Fibroblast of villous mesenchyme (primary cell): ENCODE measurements around the gene GRAMD2A. TPM values are rescaled to one million over a fixed set of nuclear protein-coding genes. Genes with fewer than 3 reads are reported as not detected.

Experiments
- DNase-seq: peaks from one replicate; pipeline ENCODE4 v3.0.0-alpha.2; 2010; ENCODE audit warnings: low read depth
- H3K4me3 ChIP-seq: 2 replicates; pipeline ENCODE4 v1.5.1; 2011; ENCODE audit warnings: low read depth, mild to moderate bottlenecking, low read length
- total RNA-seq: library from RNA; depleted of rRNA; stranded (reverse); fragments of >200 nt; gene quantifications from 2 replicates; pipeline ENCODE4 v1.2.3, GENCODE V29; 2012
- TF ChIP-seq, protein P1 (sequence below): IDR thresholded peaks from 2 replicates; pipeline ENCODE4 v1.5.1; 2012; ENCODE audit warnings: low read depth, mild to moderate bottlenecking, low read length; ENCODE audit not compliant: insufficient read depth

Gene GRAMD2A
- total RNA-seq, 1 donor, result 0.43 TPM

DNA sequence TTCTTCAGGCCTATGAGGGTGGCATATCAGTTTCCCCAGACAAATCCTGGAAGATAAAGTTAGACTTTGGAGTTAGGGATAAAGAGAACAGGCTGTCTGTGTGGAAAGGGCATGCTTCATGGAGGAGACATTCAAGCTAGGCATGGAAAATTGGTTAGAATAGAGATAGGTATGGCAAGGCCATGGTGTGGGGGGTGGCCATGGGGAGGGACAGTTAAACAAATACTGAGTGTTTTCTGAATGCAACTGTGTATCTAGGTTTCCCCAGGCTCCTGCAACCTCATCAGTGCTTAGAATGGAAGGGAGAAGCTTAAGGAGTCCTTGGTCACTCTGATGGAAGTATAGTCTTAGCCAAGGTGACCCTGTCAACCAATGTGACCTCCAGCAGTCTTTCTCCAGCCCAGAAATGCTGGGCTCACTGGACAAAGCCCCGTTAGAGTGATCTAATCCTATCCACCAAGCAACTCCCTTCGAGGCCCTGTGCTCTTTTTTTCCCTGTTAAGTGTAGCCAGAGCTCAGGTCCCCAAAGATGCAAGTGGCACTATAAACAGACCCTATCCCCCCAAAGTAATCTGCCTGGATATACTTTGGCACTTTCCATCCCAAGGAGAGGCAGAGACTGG, 38.9 kb upstream of the GRAMD2A start:
- peak overlapping the region; percentile 72 for H3K4me3 ChIP-seq
- DNase-seq, result no peak
- TF ChIP-seq, protein P1, sequence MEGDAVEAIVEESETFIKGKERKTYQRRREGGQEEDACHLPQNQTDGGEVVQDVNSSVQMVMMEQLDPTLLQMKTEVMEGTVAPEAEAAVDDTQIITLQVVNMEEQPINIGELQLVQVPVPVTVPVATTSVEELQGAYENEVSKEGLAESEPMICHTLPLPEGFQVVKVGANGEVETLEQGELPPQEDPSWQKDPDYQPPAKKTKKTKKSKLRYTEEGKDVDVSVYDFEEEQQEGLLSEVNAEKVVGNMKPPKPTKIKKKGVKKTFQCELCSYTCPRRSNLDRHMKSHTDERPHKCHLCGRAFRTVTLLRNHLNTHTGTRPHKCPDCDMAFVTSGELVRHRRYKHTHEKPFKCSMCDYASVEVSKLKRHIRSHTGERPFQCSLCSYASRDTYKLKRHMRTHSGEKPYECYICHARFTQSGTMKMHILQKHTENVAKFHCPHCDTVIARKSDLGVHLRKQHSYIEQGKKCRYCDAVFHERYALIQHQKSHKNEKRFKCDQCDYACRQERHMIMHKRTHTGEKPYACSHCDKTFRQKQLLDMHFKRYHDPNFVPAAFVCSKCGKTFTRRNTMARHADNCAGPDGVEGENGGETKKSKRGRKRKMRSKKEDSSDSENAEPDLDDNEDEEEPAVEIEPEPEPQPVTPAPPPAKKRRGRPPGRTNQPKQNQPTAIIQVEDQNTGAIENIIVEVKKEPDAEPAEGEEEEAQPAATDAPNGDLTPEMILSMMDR, result no peak

DNA sequence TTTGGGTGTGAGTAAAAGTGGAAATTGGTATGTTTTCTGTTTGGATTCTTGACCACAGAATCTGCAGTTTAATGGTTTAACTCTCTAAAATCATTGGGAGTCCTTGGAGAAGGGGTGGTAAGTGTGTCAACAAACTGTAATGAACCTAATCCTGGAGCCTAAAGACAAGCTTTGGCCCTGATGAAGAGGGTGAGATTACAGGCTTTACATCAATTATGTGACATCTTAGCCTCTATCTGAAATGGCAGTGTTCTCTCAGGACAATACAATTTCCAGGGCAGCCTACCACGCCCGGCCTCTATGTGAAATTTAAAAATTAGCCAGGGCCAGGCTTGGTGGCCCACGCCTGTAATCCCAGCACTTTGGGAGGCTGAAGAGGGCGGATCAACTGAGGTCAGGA, 37.7 kb upstream of the GRAMD2A start:
- H3K4me3 ChIP-seq, result no peak overlapping the region
- DNase-seq, result no peak
- TF ChIP-seq, protein P1, result no peak

DNA sequence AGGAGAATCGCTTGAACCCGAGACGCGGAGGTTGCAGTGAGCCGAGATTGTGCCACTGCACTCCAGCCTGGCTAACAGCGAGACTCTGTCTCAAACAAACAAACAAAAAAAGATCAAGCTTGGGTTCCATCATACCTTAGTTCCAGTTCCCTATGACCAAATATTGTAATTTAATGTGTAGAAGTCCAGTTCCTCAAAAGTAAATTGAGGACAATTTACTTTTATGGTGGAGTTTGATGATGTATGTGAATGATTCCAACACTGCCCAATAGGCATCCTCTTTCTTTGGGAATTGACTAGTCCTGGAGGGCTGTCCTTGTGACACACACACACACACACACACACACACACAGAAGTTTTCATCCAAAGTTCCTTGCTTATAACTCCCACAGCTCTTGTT, 36.2 kb upstream of the GRAMD2A start:
- DNase-seq, result no peak
- no peak overlapping the region for H3K4me3 ChIP-seq
- TF ChIP-seq, protein P1, result no peak

DNA sequence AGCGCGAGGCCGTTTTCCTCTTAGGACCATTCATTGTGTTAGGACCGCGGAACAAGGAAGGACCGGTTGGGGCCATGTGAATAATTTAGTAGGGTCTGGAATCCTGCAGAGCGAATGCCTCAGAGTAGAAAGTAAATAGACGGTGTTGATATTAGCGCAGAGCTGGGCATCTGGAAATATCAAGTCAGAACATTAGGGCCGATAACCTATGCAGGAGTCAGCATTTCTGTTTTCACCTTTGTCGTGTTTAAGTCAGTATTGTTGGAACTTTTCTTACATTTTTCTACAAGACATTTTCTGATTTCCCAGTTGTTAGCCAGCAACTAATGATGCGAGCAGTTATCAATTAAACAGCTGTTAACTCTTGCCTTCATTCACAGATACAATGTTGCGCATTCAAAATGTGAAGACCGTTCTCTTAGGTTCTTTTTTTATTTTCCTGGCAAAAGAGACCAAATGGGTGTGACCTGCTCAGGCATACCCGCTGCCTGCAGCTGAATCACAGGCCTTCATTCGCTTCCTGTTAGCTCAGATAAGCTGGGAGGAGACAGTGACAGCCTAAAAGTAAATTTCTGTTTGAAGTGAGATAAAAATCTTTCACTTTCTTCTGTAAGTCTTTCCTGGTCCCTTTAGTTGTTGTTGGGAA, 34.4 kb upstream of the GRAMD2A start:
- TF ChIP-seq, protein P1, result no peak
- peak; percentile 81 for DNase-seq
- H3K4me3 ChIP-seq, result peak overlapping the region; percentile 96

DNA sequence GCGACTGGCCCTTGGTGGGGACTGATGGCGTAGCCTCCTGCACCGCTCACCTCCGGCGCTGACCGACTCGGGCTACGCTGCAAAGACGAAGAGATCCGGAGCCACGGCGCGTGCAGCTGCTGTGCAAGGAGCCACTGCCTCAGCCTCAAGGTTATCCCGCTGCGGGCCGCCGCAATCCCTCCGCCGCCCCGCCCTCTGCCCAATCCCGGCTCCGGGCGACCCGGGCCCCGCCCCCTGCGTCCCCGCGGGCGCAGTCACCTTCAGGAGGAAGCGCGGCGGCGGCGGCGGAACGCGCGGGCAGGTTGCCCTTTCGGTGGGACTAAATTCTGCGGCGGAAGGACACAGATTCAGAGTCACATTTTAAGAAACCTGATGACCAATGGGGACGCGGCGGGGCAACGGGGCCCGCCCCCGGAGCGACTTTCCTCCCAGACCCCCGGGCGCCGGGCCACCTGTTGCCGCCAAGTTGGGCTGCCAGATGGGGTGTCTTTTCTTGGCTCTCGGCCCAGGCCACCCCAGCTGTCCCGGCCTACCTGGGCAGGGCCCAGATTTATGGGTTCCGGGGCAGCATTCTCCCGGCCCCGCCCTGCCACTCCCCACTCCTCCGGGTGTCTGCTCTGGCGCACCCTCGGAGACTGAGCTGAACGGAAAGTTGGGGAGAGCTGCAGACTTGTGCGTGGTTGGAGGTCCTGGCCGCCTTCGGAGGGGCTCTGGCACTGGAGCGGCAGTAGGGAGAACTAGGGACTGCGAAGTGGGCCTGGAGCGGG, 33.7 kb upstream of the GRAMD2A start, which contains the start of gene PKM:
TSS of gene PKM (minus strand) at position 125 of the 767 bp plus-strand sequence. CDS start 12,093 bp downstream, outside the sequence.
- TF ChIP-seq, protein P1, result no peak
- peak within 1 kb of the TSS; percentile 96 for H3K4me3 ChIP-seq
- DNase-seq, result peak; percentile 98

DNA sequence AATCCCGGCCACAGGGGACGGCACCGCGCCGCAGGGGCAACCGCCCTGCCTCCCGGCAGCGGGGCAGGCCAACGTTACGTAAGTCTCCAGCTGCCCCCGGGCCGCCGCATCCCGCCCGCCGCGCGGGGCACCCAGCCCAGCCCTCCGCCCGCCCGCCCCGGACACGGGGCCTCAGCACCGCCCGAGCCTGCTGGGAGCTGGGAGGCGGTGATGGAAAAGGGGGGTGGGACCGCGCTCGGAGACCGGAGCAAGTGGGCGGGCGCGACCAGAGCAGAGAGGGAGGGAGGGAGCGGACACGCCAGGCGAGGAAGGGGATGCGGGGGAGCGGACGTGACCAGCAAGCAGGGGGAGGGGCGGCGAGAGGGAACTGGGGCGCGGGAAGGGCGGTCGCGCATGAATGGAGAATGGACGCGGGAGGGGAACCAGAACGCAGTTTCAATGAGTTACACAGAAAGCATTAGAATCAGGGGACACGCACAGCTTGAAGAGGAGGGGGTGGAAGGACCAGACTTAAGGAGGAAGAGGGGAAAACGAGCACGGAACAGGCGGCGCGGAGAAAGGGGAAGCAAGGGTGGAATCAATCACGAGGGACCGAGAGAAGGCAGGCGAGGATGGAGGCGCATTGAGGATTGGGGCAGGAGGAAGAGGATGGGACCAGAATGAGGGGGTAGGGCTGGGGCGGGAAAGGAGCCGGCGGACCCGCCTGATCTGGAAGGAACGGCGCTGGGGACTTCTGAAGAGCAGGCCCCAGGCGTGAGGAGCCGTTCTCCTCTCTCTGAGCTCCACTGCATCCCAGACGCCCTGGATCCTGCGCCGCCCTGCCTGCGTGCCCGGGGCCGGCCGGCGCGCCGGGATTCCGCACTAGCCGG, 32.8 kb upstream of the GRAMD2A start:
- peak overlapping the region; percentile 96 for H3K4me3 ChIP-seq

More for the DNA sequence above, 32.8 kb upstream of the GRAMD2A start:
- TF ChIP-seq, protein P1, result no peak
- DNase-seq, result peak; percentile 95
